Fibroblast of mammary gland (primary cell): ENCODE results near the gene GRK5.

Source experiments
- DNase-seq: peaks from one replicate; pipeline ENCODE4 v3.0.0-alpha.2; 2010; ENCODE audit warnings: low read depth
- H3K4me3 ChIP-seq: 2 replicates; pipeline ENCODE4 v1.5.1; 2011; ENCODE audit warnings: low read depth, mild to moderate bottlenecking, low read length, moderate library complexity; ENCODE audit not compliant: control insufficient read depth
- TF ChIP-seq, protein P1 (sequence below): conservative IDR thresholded peaks from 2 replicates; pipeline ENCODE4 v1.5.1; 2011; ENCODE audit warnings: low read depth, low read length, inconsistent platforms; ENCODE audit not compliant: control insufficient read depth, insufficient read depth

Gene GRK5

GRCh38 chr10:119207366-119207666 is at the start of gene GRK5:
Gene GRK5, plus strand, starts transcription at chr10:119207571. Its CDS starts 347 bp downstream, at chr10:119207918.
- TF ChIP-seq, protein P1, sequence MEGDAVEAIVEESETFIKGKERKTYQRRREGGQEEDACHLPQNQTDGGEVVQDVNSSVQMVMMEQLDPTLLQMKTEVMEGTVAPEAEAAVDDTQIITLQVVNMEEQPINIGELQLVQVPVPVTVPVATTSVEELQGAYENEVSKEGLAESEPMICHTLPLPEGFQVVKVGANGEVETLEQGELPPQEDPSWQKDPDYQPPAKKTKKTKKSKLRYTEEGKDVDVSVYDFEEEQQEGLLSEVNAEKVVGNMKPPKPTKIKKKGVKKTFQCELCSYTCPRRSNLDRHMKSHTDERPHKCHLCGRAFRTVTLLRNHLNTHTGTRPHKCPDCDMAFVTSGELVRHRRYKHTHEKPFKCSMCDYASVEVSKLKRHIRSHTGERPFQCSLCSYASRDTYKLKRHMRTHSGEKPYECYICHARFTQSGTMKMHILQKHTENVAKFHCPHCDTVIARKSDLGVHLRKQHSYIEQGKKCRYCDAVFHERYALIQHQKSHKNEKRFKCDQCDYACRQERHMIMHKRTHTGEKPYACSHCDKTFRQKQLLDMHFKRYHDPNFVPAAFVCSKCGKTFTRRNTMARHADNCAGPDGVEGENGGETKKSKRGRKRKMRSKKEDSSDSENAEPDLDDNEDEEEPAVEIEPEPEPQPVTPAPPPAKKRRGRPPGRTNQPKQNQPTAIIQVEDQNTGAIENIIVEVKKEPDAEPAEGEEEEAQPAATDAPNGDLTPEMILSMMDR = no peak
- peak within 1 kb of the TSS; percentile 79 for H3K4me3 ChIP-seq
- peak; percentile 96 for DNase-seq

DNA sequence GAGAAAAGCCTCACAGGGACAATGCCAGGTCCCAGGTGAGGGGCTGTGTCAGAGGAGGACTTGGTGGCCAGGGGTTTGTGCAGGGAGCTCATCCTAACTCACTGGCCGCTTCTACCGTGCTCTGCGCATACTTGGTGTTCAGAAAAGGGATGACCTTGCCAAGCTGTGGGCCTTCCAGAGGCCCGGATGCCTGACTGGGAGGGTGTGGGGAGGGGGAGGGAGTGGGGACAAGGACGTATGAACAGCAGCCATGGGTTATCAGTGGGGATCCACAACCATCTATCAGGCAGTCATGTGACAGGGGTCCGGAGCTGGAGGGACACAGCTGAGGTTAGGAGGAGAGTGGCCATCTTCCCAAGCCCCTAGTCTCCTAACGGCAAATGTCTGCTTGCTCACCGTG is 48.0 kb upstream of the GRK5 start:
- H3K4me3 ChIP-seq = no peak overlapping the region
- TF ChIP-seq, protein P1 = no peak
- no peak for DNase-seq

- DNase-seq = peak; percentile 65
- no peak overlapping the region for H3K4me3 ChIP-seq
- TF ChIP-seq, protein P1 = peak; percentile 3
These were observed 45.5 kb upstream of the GRK5 start for GRCh38 chr10:119161680-119162451.

GRCh38 chr10:119162452-119163092 is 44.8 kb upstream of the GRK5 start:
- H3K4me3 ChIP-seq = no peak overlapping the region
- TF ChIP-seq, protein P1 = no peak
- DNase-seq = no peak

- TF ChIP-seq, protein P1 = no peak
- DNase-seq = peak; percentile 31
- H3K4me3 ChIP-seq = peak within 1 kb of the TSS; percentile 73
These were observed 41.9 kb upstream of the GRK5 start, which contains the start of gene SFXN4 for GRCh38 chr10:119165171-119166117. Gene SFXN4, minus strand, starts transcription at chr10:119165714. Its CDS starts 67 bp downstream, at chr10:119165647.

DNA sequence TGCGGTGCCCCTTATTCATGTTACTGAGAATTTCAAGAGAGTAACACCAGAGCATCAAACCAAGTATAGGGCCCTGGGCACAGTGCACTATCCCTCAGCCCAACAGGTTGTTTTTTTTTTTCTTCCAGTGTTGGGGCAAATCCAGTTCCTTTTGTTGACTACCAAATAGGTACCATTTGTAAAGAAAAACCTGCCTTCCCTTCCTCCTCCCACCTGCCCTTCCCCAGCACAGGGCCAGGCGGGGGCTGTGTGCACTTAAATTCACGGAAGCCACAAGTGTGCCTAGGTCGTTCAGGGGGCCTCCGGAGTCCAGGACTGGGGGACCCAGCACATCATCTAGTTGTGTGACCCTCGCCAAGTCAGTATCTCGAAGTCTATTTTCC is 41.3 kb upstream of the GRK5 start:
- TF ChIP-seq, protein P1 = no peak
- peak overlapping the region; percentile 73 for H3K4me3 ChIP-seq
- no peak for DNase-seq
